K562 (cell line): Measurements from ENCODE around the gene DNAI7. TPM values are rescaled to one million over a fixed set of nuclear protein-coding genes. Genes with fewer than 3 reads are reported as not detected.

Experiments used
- polyA plus RNA-seq, 8 experiments: library from polyadenylated mRNA; depleted of rRNA in 4 of 8; stranded (reverse) in 5 of 8; unstranded in 3 of 8; fragments of >200 nt; fragmentation: Nextera tagmentation in 2 of 8; fragmentation: Illumina TruSeq in 1 of 8; extraction: Ambion mirVana in 2 of 8; extraction: Trizol in 1 of 8; gene quantifications; 2 replicates each; pipeline versions ENCODE4 v1.2.1 to v1.2.3, GENCODE V29; 2011 to 2014; ENCODE audit warnings: inconsistent platforms in 1 of 8, missing spikeins in 1 of 8
- total RNA-seq, 7 experiments: library from RNA; depleted of rRNA in 6 of 7; stranded (reverse); fragments of >200 nt in 6 of 7; fragmentation: Illumina TruSeq in 2 of 7; extraction: Trizol in 2 of 7; gene quantifications; 2 replicates each; pipeline versions ENCODE4 v1.2.1 to v1.2.3, GENCODE V29; 2011 to 2021; ENCODE audit warnings: low replicate concordance in 1 of 7

The DNAI7 gene
- total and polyA plus RNA-seq, 9 of the 15 experiments (the other 6 are each of a cell fraction or from before 2014, with no cell fraction given), result 0.06 to 0.76 (median 0.17) TPM; not detected in 1

Other genes with a start within 250 kb of the DNAI7 start
- 79.4 and 81.9 TPM in 2 replicates for gene BCAT1, start 246.1 kb downstream of the DNAI7 start, total RNA-seq (2014; rRNA removed)
- 130 and 155 TPM in 2 replicates for gene BCAT1, start 246.1 kb downstream of the DNAI7 start, total RNA-seq (2014; rRNA removed; fragmentation: Illumina TruSeq; extraction: Trizol)
- gene BCAT1, start 246.1 kb downstream of the DNAI7 start, total RNA-seq (2015; rRNA removed; fragmentation: Illumina TruSeq; extraction: Trizol), result 64.9 and 68.6 TPM in 2 replicates
- 154 and 157 TPM in 2 replicates for gene BCAT1, start 246.1 kb downstream of the DNAI7 start, total RNA-seq (2021)
- gene BCAT1, start 246.1 kb downstream of the DNAI7 start, polyA plus RNA-seq (2011; rRNA removed), result 58.8 and 59.1 TPM in 2 replicates
- gene BCAT1, start 246.1 kb downstream of the DNAI7 start, polyA plus RNA-seq (2014; fragmentation: Illumina TruSeq; extraction: Trizol), result 66.8 and 78.4 TPM in 2 replicates
- gene BCAT1, start 246.1 kb downstream of the DNAI7 start, polyA plus RNA-seq (2014; fragmentation: Nextera tagmentation; extraction: Ambion mirVana), result 10 to 100 TPM; 38.5 to 45.4 TPM
- gene BCAT1, start 246.1 kb downstream of the DNAI7 start, polyA plus RNA-seq (2014; rRNA removed), result 48.1 and 59.1 TPM in 2 replicates
- 16.4 and 18.6 TPM in 2 replicates for gene ETFRF1, start 77 bp upstream of the DNAI7 start, total RNA-seq (2014; rRNA removed)
- 28.7 and 32.8 TPM in 2 replicates for gene ETFRF1, start 77 bp upstream of the DNAI7 start, total RNA-seq (2014; rRNA removed; fragmentation: Illumina TruSeq; extraction: Trizol)
- gene ETFRF1, start 77 bp upstream of the DNAI7 start, total RNA-seq (2015; rRNA removed; fragmentation: Illumina TruSeq; extraction: Trizol), result 27.6 and 32.4 TPM in 2 replicates
- gene ETFRF1, start 77 bp upstream of the DNAI7 start, total RNA-seq (2021), result 16.1 and 17.7 TPM in 2 replicates
- 22.0 and 35.3 TPM in 2 replicates for gene ETFRF1, start 77 bp upstream of the DNAI7 start, polyA plus RNA-seq (2011; rRNA removed)
- gene ETFRF1, start 77 bp upstream of the DNAI7 start, polyA plus RNA-seq (2014; fragmentation: Illumina TruSeq; extraction: Trizol), result 33.6 and 44.9 TPM in 2 replicates
- gene ETFRF1, start 77 bp upstream of the DNAI7 start, polyA plus RNA-seq (2014; fragmentation: Nextera tagmentation; extraction: Ambion mirVana), result 100 to 1,000 TPM; 101 to 107 TPM
- 28.3 and 33.7 TPM in 2 replicates for gene ETFRF1, start 77 bp upstream of the DNAI7 start, polyA plus RNA-seq (2014; rRNA removed)
- 7.2 and 8.1 TPM in 2 replicates for gene KRAS, start 55.8 kb upstream of the DNAI7 start, total RNA-seq (2014; rRNA removed)
- 14.9 and 18.9 TPM in 2 replicates for gene KRAS, start 55.8 kb upstream of the DNAI7 start, total RNA-seq (2014; rRNA removed; fragmentation: Illumina TruSeq; extraction: Trizol)
- gene KRAS, start 55.8 kb upstream of the DNAI7 start, total RNA-seq (2015; rRNA removed; fragmentation: Illumina TruSeq; extraction: Trizol), result 12.2 and 12.7 TPM in 2 replicates
- gene KRAS, start 55.8 kb upstream of the DNAI7 start, total RNA-seq (2021), result 16.5 and 19.0 TPM in 2 replicates
- 15.8 and 21.2 TPM in 2 replicates for gene KRAS, start 55.8 kb upstream of the DNAI7 start, polyA plus RNA-seq (2011; rRNA removed)
- gene KRAS, start 55.8 kb upstream of the DNAI7 start, polyA plus RNA-seq (2014; fragmentation: Illumina TruSeq; extraction: Trizol), result 17.6 and 19.8 TPM in 2 replicates
- gene KRAS, start 55.8 kb upstream of the DNAI7 start, polyA plus RNA-seq (2014; fragmentation: Nextera tagmentation; extraction: Ambion mirVana), result 1 to 10 TPM; 7.4 to 8.4 TPM
- gene KRAS, start 55.8 kb upstream of the DNAI7 start, polyA plus RNA-seq (2014; rRNA removed), result 11.5 and 12.2 TPM in 2 replicates